Mesenchymal stem cell (in vitro differentiated cells and primary cell): Measurements from ENCODE around the gene H1-8. TPM values are rescaled to one million over a fixed set of nuclear protein-coding genes. Genes with fewer than 3 reads are reported as not detected.
A peak's percentile ranks its signal among the peaks of the same experiment; 100 is the strongest.
"Not testable (repeated sequence)": the region's sequence is repeated elsewhere in the genome, so short reads cannot be mapped to it uniquely, and the experiment has no call there.

ENCODE experiments used
- DNase-seq: peaks from one replicate; pipeline ENCODE4 v3.0.0-alpha.2; 2013
- H2AFZ ChIP-seq: one replicate; pipeline ENCODE4 v1.6.1; 2013; ENCODE audit warnings: low read depth, mild to moderate bottlenecking, control low read depth, inconsistent platforms, low read length, moderate library complexity
- H2AK5ac ChIP-seq: 2 replicates; pipeline ENCODE4 v1.6.1; 2013; ENCODE audit warnings: low read length, moderate library complexity, mild to moderate bottlenecking, inconsistent platforms; ENCODE audit not compliant: severe bottlenecking
- H2BK120ac ChIP-seq: one replicate; pipeline ENCODE4 v1.6.1; 2013; ENCODE audit warnings: low read depth, mild to moderate bottlenecking, inconsistent platforms, low read length, moderate library complexity
- H2BK12ac ChIP-seq, 2 experiments: one replicate each; pipeline ENCODE4 v1.6.1; 2013; ENCODE audit warnings: inconsistent platforms in 2 of 2, low read length in 2 of 2, mild to moderate bottlenecking in 2 of 2, moderate library complexity in 2 of 2, control low read depth in 1 of 2
- H2BK15ac ChIP-seq: one replicate; pipeline ENCODE4 v1.6.1; 2013; ENCODE audit warnings: mild to moderate bottlenecking, low read depth, inconsistent platforms; ENCODE audit not compliant: poor library complexity, severe bottlenecking
- H2BK5ac ChIP-seq: 2 replicates; pipeline ENCODE4 v1.6.1; 2013; ENCODE audit warnings: low read depth, mild to moderate bottlenecking, low read length, control low read depth, inconsistent platforms; ENCODE audit not compliant: poor library complexity, severe bottlenecking
- H3K14ac ChIP-seq, 2 experiments: one replicate each; pipeline ENCODE4 v1.6.1; 2013; ENCODE audit warnings: inconsistent platforms in 2 of 2, low read length in 2 of 2, control low read depth in 1 of 2, mild to moderate bottlenecking in 1 of 2, moderate library complexity in 1 of 2
- H3K18ac ChIP-seq, 2 experiments: one replicate each; pipeline ENCODE4 v1.6.1; 2013; ENCODE audit warnings: inconsistent platforms in 2 of 2, low read length in 2 of 2, control low read depth in 1 of 2, low read depth in 1 of 2, mild to moderate bottlenecking in 1 of 2
- H3K23ac ChIP-seq, 2 experiments: one replicate each; pipeline ENCODE4 v1.6.1; 2013; ENCODE audit warnings: inconsistent platforms in 2 of 2, low read length in 2 of 2, mild to moderate bottlenecking in 2 of 2, moderate library complexity in 2 of 2, control low read depth in 1 of 2
- H3K27ac ChIP-seq: 2 replicates; pipeline ENCODE4 v1.5.1; 2013; ENCODE audit warnings: mild to moderate bottlenecking, moderate library complexity, low read length, control low read depth, inconsistent platforms; ENCODE audit not compliant: poor library complexity, severe bottlenecking
- H3K27me3 ChIP-seq, 2 experiments: 2 replicates each; pipeline versions ENCODE4 v1.6.1 to v1.7.0; 2013; ENCODE audit warnings: low read length in 2 of 2, mild to moderate bottlenecking in 2 of 2, moderate library complexity in 2 of 2, control low read depth in 1 of 2, inconsistent platforms in 1 of 2; ENCODE audit not compliant: control insufficient read depth in 1 of 2, insufficient read depth in 1 of 2
- H3K36me3 ChIP-seq, 2 experiments: 2 replicates each; pipeline versions ENCODE4 v1.6.1 to v1.7.0; 2013; ENCODE audit warnings: low read length in 2 of 2, control low read depth in 1 of 2, inconsistent platforms in 1 of 2, low read depth in 1 of 2, mild to moderate bottlenecking in 1 of 2; ENCODE audit not compliant: insufficient read depth in 2 of 2, control insufficient read depth in 1 of 2
- H3K4ac ChIP-seq, 2 experiments: one replicate each; pipeline ENCODE4 v1.6.1; 2013; ENCODE audit warnings: inconsistent platforms in 2 of 2, low read length in 2 of 2, mild to moderate bottlenecking in 2 of 2, moderate library complexity in 2 of 2, control low read depth in 1 of 2, low read depth in 1 of 2
- H3K4me1 ChIP-seq: 2 replicates; pipeline ENCODE4 v1.6.1; 2013; ENCODE audit warnings: low read depth, low read length, control low read depth; ENCODE audit not compliant: control insufficient read depth, insufficient read depth
- H3K4me2 ChIP-seq: 2 replicates; pipeline ENCODE4 v1.6.1; 2013; ENCODE audit warnings: low read length, mild to moderate bottlenecking, inconsistent platforms; ENCODE audit not compliant: poor library complexity, severe bottlenecking
- H3K4me3 ChIP-seq, 2 experiments: 2 replicates each; pipeline versions ENCODE4 v1.5.1 to v1.7.0; 2013; ENCODE audit warnings: low read length in 2 of 2, mild to moderate bottlenecking in 2 of 2, control low read depth in 1 of 2, low read depth in 1 of 2; ENCODE audit not compliant: insufficient read depth in 1 of 2
- H3K79me1 ChIP-seq: replicated peaks from 2 replicates; pipeline ENCODE4 v1.6.1; 2013; ENCODE audit warnings: mild to moderate bottlenecking, control low read depth, low read length, inconsistent platforms; ENCODE audit not compliant: poor library complexity, severe bottlenecking
- H3K9ac ChIP-seq: 2 replicates; pipeline ENCODE4 v1.7.0; 2013; ENCODE audit warnings: mild to moderate bottlenecking, low read length, moderate library complexity
- H3K9me3 ChIP-seq: 2 replicates; pipeline ENCODE4 v1.7.0; 2013; ENCODE audit warnings: mild to moderate bottlenecking, low read length; ENCODE audit not compliant: control insufficient read depth
- H4K8ac ChIP-seq: one replicate; pipeline ENCODE4 v1.6.1; 2013; ENCODE audit warnings: inconsistent platforms, mild to moderate bottlenecking, low read length, moderate library complexity
- H4K91ac ChIP-seq: one replicate; pipeline ENCODE4 v1.6.1; 2013; ENCODE audit warnings: mild to moderate bottlenecking, low read length, inconsistent platforms
- WGBS: methylation state at CpG from one replicate; pipeline ENCODE4 v1.1.7; 2013; ENCODE audit warnings: mixed read lengths; 5-methylcytosine and 5-hydroxymethylcytosine counted together
- polyA plus RNA-seq, 2 experiments: library from polyadenylated mRNA; stranded (reverse); fragments of 200-250 nt; gene quantifications; one replicate each; pipeline ENCODE4 v1.2.3, GENCODE V29; 2013

Gene H1-8
- not detected for polyA plus RNA-seq (2013, experiment 1 of 2)
- polyA plus RNA-seq (2013, experiment 2 of 2): not detected

DNA sequence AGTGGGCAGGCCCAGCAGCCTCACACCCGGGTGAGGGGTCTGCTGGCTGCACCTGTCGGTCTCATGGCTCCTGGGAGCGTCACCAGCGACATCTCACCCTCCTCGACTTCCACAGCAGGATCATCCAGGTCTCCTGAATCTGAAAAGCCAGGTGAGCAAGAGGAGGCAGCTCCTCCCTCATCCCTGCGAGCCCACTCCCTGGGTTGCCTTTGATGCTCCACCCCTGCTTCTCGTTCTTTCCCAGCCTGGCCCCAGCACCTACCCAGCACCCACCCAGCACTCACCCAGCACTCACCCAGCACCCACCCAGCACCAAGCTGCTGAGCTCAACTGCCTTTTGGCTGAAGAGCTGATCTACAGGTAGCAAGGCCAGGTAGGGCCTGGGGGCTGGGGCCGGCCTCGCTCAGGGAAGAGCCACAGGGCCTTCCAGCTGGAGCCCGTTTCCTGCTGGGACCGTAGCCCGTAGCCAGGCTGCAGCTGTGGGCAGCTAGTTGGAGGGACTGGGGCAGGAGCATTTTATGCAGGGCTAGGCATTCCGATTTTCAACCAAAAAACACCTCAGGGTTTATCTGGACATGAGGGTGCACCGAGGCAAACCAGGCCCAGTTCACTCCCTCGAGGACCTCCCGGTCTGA lies at the start of gene H1-8:
Gene H1-8 (plus strand): TSS at position 20 of the 635 bp plus-strand sequence. CDS start 44 bp downstream, at position 64.
- Histone ChIP-seq H3K9ac (no peak within 1 kb of the TSS), H2AK5ac (no peak within 1 kb of the TSS)
- WGBS: 87% methylated on average over 16 of the region's 16 CpGs

GRCh38 chr3:129493206-129493605 lies 49.8 kb upstream of the H1-8 start:
- H3K23ac ChIP-seq: peak overlapping the region in 1 of 2 experiments; percentile 87
- H3K9me3 ChIP-seq: no peaks in the 10 kb centered on the region
- peaks cover 8 to 40% of the 10 kb centered on the region in 2 experiments for H3K36me3 ChIP-seq
- H2BK120ac ChIP-seq: no peak overlapping the region
- peak overlapping the region in 1 of 2 experiments; percentile 74 for H2BK12ac ChIP-seq
- no peak overlapping the region for H4K8ac ChIP-seq
- H3K27me3 ChIP-seq: no peaks in the 10 kb centered on the region
- H3K4me2 ChIP-seq: no peak overlapping the region
- H3K9ac ChIP-seq: no peak overlapping the region
- no peak for DNase-seq
- no peak overlapping the region for H2BK5ac ChIP-seq
- no peak overlapping the region for H3K4ac ChIP-seq
- H3K27ac ChIP-seq: no peak overlapping the region
- H3K18ac ChIP-seq: peak overlapping the region in 1 of 2 experiments; percentile 76
- H3K4me3 ChIP-seq: no peak overlapping the region
- H2BK15ac ChIP-seq: no peak overlapping the region
- H2AFZ ChIP-seq: no peak overlapping the region
- WGBS: 88% methylated on average over 4 of the region's 4 CpGs
- H3K4me1 ChIP-seq: peaks cover 12% of the 10 kb centered on the region
- no peak overlapping the region for H3K14ac ChIP-seq
- no peaks in the 10 kb centered on the region for H3K79me1 ChIP-seq
- H4K91ac ChIP-seq: no peak overlapping the region
- H2AK5ac ChIP-seq: peak overlapping the region; percentile 60

More for the DNA sequence above, at the start of gene H1-8:
- no peak within 1 kb of the TSS for H2BK15ac ChIP-seq
- H3K79me1 ChIP-seq: no peaks in the 10 kb centered on the region
- no peaks in the 10 kb centered on the region for H3K27me3 ChIP-seq
- no peaks in the 10 kb centered on the region for H3K9me3 ChIP-seq
- H3K23ac ChIP-seq: no peak within 1 kb of the TSS
- no peak within 1 kb of the TSS for H3K14ac ChIP-seq
- no peak for DNase-seq
- no peak within 1 kb of the TSS for H2BK120ac ChIP-seq
- no peak within 1 kb of the TSS for H3K4me3 ChIP-seq
- H3K27ac ChIP-seq: no peak within 1 kb of the TSS
- H3K36me3 ChIP-seq: no peaks in the 10 kb centered on the region
- no peak within 1 kb of the TSS for H2BK5ac ChIP-seq
- no peak within 1 kb of the TSS for H4K8ac ChIP-seq
- no peak within 1 kb of the TSS for H2BK12ac ChIP-seq
- no peak within 1 kb of the TSS for H2AFZ ChIP-seq
- H4K91ac ChIP-seq: no peak within 1 kb of the TSS
- H3K18ac ChIP-seq: no peak within 1 kb of the TSS
- H3K4me1 ChIP-seq: peaks cover 12% of the 10 kb centered on the region
- H3K4me2 ChIP-seq: no peak within 1 kb of the TSS
- no peak within 1 kb of the TSS for H3K4ac ChIP-seq

- not testable (repeated sequence) for H3K27me3 ChIP-seq, H2BK120ac ChIP-seq, H3K4me3 ChIP-seq, H4K8ac ChIP-seq, H3K4ac ChIP-seq, H2BK5ac ChIP-seq, H2AK5ac ChIP-seq, H2AFZ ChIP-seq, H4K91ac ChIP-seq, H3K4me2 ChIP-seq, H3K14ac ChIP-seq, H2BK15ac ChIP-seq, H2BK12ac ChIP-seq, H3K79me1 ChIP-seq, H3K9me3 ChIP-seq, H3K18ac ChIP-seq, H3K23ac ChIP-seq
- H3K27ac ChIP-seq: peak overlapping the region; percentile 6
- H3K36me3 ChIP-seq: peaks cover 8 to 40% of the 10 kb centered on the region in 2 experiments
- H3K4me1 ChIP-seq: peaks cover 16% of the 10 kb centered on the region
- peak; percentile 77 for DNase-seq
- peak overlapping the region; percentile 66 for H3K9ac ChIP-seq
- WGBS: 33% methylated on average over 3 of the region's 5 CpGs
Observed at GRCh38 chr3:129494499-129494898, 48.5 kb upstream of the H1-8 start.

DNA sequence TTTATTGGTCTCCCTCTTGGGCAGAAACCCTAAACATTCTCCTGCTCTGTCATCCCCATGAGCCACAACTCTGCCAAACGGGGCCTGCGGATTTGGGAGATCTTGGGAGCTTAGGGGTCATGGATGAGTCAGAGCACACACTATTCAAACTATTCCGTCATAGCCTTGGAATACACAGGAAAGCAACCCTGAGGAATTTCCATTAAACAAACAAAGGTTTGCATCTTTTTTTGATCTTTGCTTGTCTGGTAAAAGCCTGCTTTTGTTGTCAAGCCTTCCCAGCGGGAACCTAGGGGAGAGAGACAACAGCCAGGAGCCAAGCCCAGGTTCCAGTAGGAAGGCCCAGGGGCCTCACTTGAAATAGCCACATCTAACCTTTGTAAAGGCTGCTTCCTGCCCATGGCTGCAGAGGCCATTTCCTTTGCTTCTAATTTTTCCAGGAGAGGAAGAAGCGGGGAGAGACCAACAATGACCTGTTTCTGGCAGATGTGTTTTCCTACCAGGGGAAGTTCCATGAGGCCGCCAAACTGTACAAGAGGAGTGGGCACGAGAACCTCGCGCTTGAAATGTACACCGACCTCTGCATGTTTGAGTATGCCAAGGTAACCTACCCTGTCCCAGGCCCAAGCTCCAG lies 47.9 kb upstream of the H1-8 start:
- H3K27me3 ChIP-seq, H3K4me3 ChIP-seq, H2BK15ac ChIP-seq, H3K14ac ChIP-seq, H3K79me1 ChIP-seq, H3K23ac ChIP-seq, H2AFZ ChIP-seq, H3K9me3 ChIP-seq, H3K4me2 ChIP-seq: not testable (repeated sequence)
- Histone ChIP-seq H2BK5ac (peak overlapping the region; percentile 36), H3K27ac (peak overlapping the region; percentile 59), H4K8ac (peak overlapping the region; percentile 58), H3K18ac (peak overlapping the region; percentile 63 to 71), H3K9ac (peak overlapping the region; percentile 66), H3K4me1 (peaks cover 16% of the 10 kb centered on the region), H4K91ac (peak overlapping the region; percentile 44), H2AK5ac (peak overlapping the region; percentile 24), H3K4ac (peak overlapping the region; percentile 5 to 84), H2BK120ac (peak overlapping the region; percentile 11), H2BK12ac (peak overlapping the region in 1 of 2 experiments; percentile 40), H3K36me3 (peaks cover 13 to 45% of the 10 kb centered on the region in 2 experiments)
- WGBS: 43% methylated on average over 9 of the region's 10 CpGs
- peak; percentile 83 for DNase-seq
